Middle frontal gyrus (tissue), 1 donor: ENCODE data around the gene GOSR1.
"Not testable (repeated sequence)": the region's sequence is repeated elsewhere in the genome, so short reads cannot be mapped to it uniquely, and the experiment has no call there.

Experiments used
- DNase-seq: peaks from one replicate; pipeline ENCODE4 v3.0.0-alpha.2; 2015; ENCODE audit warnings: low spot score; ENCODE audit errors: extremely low spot score

The GOSR1 gene

GRCh38 chr17:30574309-30574708 lies 97.1 kb downstream of the GOSR1 start:
- not testable (repeated sequence) for DNase-seq

- not testable (repeated sequence) for DNase-seq
These were observed 97.6 kb downstream of the GOSR1 start for GRCh38 chr17:30574806-30575205.

GRCh38 chr17:30575648-30576325 lies 98.6 kb downstream of the GOSR1 start:
- DNase-seq: not testable (repeated sequence)

- DNase-seq: no peak
These were observed 99.2 kb downstream of the GOSR1 start for GRCh38 chr17:30576326-30576861.
